Measurements from ENCODE around the gene CSPG5.
A peak's percentile ranks its signal among the peaks of the same experiment; 100 is the strongest.

Gene CSPG5

DNA sequence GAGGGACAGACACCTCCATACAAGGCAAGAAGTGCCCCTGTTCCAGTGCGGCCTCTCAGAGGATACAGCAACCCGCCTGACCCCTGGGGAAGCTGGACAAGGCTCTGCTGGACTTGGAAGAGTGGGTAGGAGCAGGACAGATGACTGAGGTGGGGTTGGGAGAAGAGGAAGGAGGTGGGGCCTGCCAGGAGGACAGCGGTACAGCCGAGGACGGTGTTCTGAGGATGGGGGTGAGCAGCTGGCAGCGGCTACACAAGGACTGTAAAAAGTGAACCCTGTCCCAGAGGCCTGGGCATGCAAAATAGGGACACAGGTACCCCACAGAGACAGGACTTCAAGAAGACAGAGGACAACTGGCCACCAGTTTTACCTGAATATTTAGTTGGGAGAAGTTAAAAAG, 41.7 kb downstream of the CSPG5 start:
- DNase-seq (ENCODE audit: low read depth), result no peak

DNA sequence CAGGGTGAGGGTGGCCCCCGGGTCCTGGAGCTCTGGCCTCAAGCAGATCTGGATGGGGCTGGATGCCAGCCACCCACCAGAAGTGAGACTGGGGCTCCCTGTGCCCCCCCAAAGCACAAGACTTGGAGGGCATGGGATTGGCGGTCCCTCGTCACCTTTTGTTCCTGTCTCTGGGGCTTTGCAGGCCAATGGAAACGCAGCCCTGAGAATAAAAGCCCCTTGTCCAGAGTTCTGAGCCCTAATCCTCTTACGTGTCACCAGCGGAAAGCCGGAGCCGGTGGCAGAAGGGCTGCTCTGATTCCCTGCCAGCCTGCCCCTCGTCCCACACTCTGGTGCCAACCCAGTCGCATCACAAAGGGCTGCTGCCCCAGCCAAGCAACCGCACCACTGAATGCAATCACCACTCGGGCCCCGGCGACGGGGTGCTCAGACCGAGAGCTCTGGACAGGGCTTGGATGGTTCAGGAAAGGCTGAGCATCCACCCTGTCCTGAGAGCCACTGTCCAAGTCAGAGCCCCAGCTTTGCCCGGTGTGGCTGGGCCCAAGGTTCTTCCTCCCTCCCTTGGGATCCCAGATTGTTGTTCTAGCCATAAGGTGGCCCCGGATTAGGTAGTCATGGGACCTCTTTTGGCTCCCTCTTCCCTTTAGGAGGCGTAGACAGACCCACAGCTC, 42.3 kb downstream of the CSPG5 start:
- no peak for DNase-seq (ENCODE audit: low read depth)

DNA sequence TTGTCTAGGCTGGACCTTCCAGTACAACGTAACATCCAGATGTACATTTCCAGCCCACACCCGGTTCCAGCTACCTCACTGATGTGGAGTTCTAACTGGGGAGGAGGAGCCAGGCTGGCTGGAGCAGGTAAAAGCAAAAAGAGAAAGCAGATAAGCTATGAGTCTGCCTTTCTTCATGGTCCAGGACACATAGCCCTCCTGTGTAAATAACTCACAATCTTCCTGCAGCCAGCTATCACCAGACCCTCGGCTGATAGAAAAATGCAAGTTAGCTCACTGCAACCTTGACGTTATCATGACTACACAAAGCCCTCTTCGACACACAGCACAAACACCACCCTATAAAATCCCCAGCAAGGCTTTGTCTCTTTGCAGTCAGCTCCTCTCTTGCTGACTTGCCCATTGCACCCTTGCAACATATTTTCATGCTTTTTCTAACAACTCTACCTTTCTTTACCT, 44.6 kb downstream of the CSPG5 start:
- no peak for DNase-seq (ENCODE audit: low read depth)

DNA sequence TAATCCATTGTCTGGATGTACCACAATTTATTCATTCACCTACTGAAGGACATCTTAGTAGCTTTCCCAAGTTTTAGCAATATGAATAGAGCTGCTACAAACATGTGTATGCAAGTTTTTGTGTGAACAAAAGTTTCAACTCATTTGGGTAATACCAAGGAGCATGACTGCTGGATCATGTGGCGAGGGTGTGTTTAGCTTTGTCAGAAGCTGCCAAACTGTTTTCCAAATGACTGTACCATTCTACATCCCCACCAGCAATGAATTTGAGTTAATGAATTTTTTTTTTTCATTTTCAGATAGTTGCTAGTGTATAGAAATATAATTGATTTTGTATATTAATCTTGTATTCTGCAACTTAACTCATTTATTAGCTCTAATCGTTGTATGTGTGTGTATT, 45.2 kb downstream of the CSPG5 start:
- DNase-seq (ENCODE audit: low read depth), result no peak

DNA sequence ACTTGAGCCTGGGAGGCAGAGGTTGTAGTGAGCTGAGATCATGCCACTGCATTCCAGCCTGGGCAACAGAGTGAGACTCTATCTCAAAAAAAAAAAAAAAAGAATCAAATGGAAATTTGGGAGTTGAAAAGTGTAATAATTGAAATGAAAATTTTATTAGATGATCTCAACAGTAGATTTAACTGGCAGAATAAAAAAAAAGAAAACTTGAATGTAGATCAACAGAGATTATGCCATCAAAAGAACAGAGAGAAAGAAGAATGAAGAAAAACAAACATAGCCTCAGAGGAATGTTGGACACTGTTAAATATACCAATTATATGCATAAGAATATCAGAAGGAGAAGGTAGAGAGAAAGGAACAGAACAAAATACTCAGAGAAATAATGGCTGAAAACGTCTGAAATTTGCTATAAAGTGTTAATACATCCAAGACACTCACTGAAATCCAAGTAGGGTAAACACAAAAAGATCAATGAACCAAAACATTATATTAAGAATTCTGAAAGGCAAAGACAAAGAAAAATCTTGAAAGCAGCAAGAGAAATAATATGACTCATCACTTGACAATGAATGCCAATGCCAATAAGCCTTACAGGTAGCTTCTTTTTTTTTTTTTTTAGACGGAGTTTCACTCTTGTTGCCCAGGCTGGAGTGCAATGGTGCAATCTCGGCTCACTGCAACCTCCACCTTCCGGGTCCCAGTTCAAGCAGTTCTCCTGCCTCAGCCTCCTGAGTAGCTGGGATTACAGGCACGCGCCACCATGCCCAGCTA, 50.5 kb downstream of the CSPG5 start:
- no peak for DNase-seq (ENCODE audit: low read depth)

DNA sequence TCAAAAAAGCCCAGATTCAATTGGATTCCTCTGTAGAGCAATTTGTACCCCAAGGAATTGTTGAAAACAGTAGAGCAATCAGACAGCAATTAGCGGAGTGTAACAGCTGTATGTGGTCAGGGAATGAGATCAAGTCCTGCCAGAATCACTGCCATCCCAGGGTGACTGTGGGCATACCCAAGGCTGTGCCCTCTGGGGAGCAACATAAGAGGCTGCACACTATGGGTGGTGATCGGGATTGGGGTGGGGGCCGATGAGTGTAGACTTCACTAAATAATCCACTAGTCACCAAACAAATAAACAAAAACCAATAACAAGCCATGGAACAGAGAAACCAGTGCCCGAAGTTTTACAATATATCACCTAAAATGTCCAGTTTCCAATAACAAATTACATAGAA, 53.0 kb downstream of the CSPG5 start:
- DNase-seq (ENCODE audit: low read depth), result no peak

DNA sequence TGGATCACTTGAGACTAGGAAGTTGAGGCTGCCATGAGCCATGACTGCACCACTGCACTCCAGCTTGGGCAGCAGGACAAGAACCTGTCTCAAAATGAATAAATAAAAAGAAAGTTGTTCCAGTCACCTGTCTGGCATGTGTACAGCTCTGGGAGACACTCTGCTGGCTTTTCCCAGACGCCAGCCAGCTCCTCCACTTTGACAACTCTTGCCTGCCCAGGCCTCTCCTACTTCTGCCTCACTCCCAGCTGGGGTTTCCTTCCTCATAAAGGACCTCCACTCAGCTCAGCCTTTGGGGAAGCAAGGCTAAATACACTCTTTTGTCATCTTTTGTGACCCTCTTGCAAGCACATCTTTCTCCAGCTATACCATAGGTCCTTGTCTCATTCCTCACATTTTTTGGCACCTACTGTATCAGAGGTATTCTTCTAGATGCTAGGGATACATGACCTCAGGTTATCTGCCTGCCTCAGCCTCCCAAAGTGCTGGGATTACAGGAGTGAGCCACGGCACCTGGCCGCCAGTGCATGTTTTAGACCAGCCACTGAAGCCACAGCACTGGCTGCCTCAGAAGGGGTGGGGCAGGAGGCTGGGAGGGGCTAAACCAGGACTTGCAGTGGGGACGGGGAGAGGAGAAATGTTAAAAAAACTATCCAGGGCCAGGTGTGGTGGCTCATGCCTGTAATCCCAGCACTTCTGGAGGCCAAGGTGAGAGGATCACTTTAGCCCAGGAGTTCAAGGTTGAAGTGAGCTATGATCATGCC, 55.2 kb downstream of the CSPG5 start:
- DNase-seq (ENCODE audit: low read depth), result no peak

DNA sequence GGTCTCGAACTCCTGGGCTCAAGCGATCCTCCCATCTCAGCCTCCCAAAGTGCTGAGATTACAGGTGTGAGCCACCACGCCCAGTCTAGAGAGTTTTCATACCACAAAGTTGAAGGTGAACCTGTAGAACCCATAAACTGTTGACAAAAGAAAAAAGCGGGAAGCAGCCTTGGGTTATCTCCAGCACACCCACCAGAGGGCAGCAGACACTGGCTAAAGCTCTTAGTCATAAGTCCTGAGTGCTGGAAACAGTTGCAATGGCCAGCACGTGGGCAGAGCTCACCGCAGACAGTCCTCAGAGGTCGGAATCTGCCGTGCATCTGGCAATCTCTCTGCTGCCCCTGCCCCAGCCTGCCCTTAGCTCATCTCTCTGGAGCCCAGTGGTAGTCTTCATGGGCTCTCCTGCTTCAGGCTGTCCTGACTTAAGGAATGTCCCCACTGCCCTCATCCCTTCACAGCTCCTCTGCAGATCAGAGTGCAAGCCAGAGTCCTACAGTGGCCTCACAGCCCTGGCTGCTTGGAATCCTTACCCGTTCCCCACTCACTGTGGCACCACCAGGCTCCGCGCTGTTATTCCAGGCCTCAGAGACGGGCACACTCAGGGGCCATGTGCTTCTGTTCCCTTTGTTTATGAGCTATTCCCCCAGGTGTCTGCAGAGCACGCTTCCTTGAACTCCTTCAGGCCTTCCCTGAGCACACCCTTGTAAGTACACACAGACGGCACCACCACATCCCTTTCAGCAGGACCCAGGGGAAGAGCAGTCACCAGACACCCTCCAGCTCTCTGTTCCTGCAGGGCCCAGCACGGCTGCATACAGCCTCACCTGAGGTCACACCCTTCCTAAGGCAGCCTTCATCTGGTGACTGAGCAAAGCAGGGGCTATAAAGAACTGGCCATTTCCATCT, 56.3 kb downstream of the CSPG5 start:
- peak; percentile 40 for DNase-seq (ENCODE audit: low read depth)

DNA sequence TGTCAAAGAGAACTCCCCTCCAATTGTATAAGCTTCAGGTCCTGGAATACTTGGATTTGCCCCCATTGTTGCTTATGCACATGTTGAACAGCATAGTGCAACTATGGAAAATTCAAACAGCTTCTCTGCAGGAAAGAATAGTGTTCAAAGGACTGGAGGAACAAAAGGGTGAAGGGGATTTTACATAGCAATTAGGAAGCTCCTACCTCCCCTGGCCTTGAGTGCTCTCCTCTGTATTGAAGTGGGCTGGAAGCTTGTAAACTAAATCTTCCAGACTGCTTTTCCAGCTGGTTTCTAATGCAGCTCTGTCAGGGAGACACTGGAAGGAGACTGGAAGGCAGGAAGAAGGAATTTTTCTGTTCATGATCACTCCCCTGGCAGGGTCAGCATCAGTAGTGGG, 57.9 kb downstream of the CSPG5 start:
- no peak for DNase-seq (ENCODE audit: low read depth)

DNA sequence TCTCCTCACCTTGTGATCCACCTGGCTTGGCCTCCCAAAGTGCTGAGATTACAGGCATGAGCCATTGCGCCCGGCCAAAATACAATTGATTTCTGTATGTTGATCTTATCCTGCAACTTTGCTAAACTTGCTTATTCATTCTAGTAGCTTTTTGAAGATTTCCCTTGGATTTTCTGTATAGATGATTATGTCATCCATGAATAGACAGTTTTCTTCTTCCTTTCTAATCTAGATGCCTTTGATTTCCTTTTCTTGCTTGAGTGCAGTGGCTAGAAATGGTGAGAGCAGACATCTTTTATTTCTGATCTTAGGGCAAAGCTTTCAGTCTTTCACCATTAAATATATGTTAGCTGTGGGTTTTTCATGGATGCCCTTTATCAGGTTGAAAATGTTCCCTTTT, 60.7 kb downstream of the CSPG5 start:
- no peak for DNase-seq (ENCODE audit: low read depth)

DNA sequence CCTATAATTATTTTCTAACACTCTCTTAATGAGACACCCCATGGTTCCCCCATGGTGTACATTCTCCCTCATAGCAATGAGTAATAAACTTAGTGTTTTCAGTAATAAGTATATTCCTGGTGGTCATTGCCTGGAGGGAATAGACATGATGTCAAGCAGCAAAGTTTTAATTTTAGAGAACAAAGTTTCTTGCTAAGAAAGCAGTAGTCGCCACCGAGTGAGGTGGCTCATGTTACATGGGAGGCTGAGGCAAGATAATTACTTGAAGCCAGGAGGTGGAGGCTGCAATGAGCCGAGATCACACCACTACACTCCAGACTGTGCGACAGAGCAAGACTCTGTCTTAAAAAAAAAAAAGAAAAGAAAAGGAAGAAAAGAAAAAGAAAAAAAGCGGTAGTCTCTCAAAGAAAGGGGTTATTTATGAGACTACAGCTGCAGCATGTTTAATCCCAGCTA, 62.8 kb downstream of the CSPG5 start:
- DNase-seq (ENCODE audit: low read depth), result no peak

DNA sequence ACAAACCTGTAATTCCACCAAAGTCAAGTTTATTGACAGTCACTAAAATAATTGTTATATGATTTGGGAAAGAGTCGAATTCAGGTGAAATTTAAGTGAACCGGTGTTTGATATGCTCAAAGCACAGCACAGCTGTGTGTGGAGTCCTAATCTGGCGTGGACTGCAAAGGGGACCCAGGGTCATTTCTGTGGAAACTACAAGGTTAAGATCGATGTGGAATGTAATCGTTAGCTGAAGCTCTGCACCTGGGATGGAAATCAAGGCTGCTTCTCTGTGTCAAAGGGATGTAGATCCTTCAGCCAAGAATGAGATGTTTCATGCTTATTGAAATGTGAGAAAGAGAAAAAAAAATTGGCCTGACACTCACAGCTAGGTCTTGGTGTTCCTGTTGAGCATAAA, 63.6 kb downstream of the CSPG5 start:
- DNase-seq (ENCODE audit: low read depth), result no peak

DNA sequence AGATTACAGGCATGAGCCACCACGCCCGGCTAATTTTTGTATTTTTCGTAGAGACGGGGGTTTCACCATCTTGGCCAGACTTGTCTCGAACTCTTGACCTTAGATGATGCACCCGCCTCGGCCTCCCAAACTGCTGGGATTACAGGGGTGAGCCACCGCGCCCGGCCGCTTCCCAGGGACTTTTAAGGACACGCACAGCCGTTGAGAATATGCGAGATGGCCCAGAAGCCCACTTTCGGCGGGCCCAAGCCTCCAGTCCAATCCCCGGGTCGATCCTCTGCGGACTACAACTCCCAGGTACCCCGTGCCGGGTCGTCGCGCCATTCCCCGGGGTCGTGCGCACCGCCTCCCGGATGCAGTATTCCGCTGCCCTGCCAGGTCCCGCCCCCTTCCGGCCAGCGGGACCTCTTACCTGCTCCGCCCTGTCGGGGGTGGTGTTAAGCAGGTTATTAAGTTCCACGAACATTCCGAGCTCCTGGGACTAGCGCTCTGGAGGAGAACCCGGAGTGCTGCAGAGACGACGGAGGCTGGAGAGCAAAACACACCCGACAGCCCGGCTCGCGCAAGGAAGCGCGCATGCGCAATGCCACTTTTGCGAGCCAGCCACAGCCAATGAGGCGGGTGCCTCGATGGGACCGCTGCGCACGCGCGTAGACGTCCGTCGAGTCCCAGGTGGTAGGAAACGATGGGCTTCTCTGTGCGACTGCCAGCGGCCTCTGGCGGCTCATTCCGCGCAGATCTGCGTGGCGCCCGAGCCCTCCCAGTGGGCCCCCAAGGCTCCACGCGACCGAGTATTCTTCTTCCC, 65.3 kb downstream of the CSPG5 start, which contains the start of gene ELP6:
Gene ELP6 (minus strand): TSS at position 588 of the 805 bp plus-strand sequence. CDS start 122 bp downstream, at position 466.
- DNase-seq (ENCODE audit: low read depth), result peak; percentile 95

DNA sequence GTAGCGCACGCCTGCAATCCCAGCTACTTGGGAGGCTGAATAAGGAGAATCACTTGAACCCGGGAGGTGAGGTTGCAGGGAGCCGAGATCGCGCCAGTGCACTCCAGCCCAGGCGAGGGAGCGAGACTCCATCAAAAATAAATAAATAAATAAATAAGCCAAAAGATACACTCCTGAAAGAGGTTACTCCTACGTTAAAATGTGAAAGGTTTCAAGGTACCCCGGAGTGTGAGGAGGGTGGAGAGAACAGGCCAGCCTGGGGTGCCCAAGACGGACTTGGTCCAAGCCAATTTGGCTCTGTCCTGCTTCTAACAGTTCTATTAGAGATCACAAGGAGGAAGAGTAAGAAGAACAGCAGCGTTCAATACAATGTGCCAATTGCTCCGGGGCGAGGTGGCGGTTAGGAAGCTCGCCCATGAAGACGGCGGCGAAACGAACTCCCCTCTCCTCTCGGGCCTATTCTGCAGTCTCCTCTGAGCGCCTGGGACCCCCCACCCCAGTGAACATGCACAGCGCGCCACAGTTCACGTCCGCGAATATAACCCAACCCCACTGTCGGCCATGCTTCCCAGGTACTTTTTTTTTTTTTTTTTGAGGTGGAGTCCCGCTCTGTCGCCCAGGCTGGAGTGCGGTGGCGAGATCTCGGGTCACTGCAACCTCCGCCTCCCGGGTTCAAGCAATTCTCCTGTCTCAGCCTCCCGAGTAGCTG, 66.1 kb downstream of the CSPG5 start:
- no peak for DNase-seq (ENCODE audit: low read depth)
